Measurements from ENCODE around the gene COL13A1.
A peak's percentile ranks its signal among the peaks of the same experiment; 100 is the strongest.

DNA sequence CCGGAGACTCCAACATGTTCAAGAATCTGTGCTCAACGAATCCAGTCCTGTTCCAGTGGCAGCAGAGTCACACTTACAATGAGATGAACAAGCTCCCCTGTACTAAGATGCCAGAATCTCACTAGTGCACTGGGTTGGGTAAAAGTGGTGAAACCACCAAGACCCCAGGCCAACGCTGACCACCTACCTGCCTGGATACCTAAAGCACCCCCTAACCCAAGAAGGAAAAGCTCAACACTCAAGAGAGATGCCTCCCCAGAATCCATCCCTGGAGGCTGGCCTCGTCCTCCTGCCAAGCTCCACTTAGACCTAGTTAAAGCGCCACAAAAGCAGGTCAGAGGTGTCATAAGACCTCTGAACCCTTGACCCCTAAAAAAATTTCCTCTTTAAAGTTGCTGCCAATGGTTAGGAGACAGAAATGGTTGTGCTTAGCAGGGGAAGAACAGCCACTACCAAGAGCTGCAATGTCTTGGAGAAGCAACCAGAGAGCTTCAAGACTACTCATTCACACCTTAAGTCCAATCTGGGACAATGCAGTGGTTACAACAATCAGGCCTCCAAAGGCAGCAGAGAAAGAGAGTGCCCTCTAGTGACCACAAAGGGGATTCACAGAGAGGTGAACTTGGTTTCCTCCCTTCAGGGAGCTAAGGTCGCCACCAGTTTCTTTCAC, 156.3 kb downstream of the COL13A1 start:
- TF ChIP-seq, protein P1, sequence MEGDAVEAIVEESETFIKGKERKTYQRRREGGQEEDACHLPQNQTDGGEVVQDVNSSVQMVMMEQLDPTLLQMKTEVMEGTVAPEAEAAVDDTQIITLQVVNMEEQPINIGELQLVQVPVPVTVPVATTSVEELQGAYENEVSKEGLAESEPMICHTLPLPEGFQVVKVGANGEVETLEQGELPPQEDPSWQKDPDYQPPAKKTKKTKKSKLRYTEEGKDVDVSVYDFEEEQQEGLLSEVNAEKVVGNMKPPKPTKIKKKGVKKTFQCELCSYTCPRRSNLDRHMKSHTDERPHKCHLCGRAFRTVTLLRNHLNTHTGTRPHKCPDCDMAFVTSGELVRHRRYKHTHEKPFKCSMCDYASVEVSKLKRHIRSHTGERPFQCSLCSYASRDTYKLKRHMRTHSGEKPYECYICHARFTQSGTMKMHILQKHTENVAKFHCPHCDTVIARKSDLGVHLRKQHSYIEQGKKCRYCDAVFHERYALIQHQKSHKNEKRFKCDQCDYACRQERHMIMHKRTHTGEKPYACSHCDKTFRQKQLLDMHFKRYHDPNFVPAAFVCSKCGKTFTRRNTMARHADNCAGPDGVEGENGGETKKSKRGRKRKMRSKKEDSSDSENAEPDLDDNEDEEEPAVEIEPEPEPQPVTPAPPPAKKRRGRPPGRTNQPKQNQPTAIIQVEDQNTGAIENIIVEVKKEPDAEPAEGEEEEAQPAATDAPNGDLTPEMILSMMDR (IDR thresholded peaks at IDR 0.05), result peak; percentile 50 to 76 (median 62)
- no peak for TF ChIP-seq POLR2A (IDR thresholded peaks at IDR 0.05)
